H9 (cell line): Measurements from ENCODE around the gene DUSP14. TPM values are rescaled to one million over a fixed set of nuclear protein-coding genes. Genes with fewer than 3 reads are reported as not detected.

Source experiments
- DNase-seq: peaks from one replicate; pipeline ENCODE4 v3.0.0-alpha.2; 2017
- H2AFZ ChIP-seq: one replicate; pipeline ENCODE4 v1.6.1; 2013; ENCODE audit warnings: mild to moderate bottlenecking, low read length, control low read depth, moderate library complexity
- H2AK5ac ChIP-seq: 2 replicates; pipeline ENCODE4 v1.6.1; 2013; ENCODE audit warnings: low read length, control low read depth, mixed read lengths; ENCODE audit not compliant: insufficient read length
- H2BK120ac ChIP-seq: one replicate; pipeline ENCODE4 v1.6.1; 2013; ENCODE audit warnings: low read depth, mild to moderate bottlenecking, low read length, control low read depth, inconsistent platforms; ENCODE audit not compliant: poor library complexity, severe bottlenecking
- H2BK12ac ChIP-seq: 2 replicates; pipeline ENCODE4 v1.6.1; 2013; ENCODE audit warnings: low read length, control low read depth, mixed read lengths, low read depth; ENCODE audit not compliant: insufficient read length
- H2BK15ac ChIP-seq: 2 replicates; pipeline ENCODE4 v1.6.1; 2013; ENCODE audit warnings: low read depth, low read length, control low read depth
- H2BK20ac ChIP-seq: one replicate; pipeline ENCODE4 v1.6.1; 2013; ENCODE audit warnings: low read depth, mild to moderate bottlenecking, low read length, control low read depth, inconsistent platforms; ENCODE audit not compliant: poor library complexity, severe bottlenecking
- H2BK5ac ChIP-seq: 2 replicates; pipeline ENCODE4 v1.6.1; 2013; ENCODE audit warnings: low read length, control low read depth, mixed read lengths; ENCODE audit not compliant: insufficient read length
- H3K14ac ChIP-seq: 2 replicates; pipeline ENCODE4 v1.6.1; 2013; ENCODE audit warnings: low read length, control low read depth; ENCODE audit not compliant: insufficient read depth
- H3K18ac ChIP-seq: 2 replicates; pipeline ENCODE4 v1.6.1; 2013; ENCODE audit warnings: low read depth, mild to moderate bottlenecking, mixed read lengths, low read length, control low read depth; ENCODE audit not compliant: insufficient read length
- H3K23ac ChIP-seq: 2 replicates; pipeline ENCODE4 v1.6.1; 2013; ENCODE audit warnings: low read length, control low read depth, mixed read lengths, low read depth; ENCODE audit not compliant: insufficient read length
- H3K23me2 ChIP-seq: 2 replicates; pipeline ENCODE4 v1.6.1; 2013; ENCODE audit warnings: low read depth, mild to moderate bottlenecking, mixed read lengths, low read length, control low read depth; ENCODE audit not compliant: insufficient read length, poor library complexity, severe bottlenecking
- H3K27ac ChIP-seq: 2 replicates; pipeline ENCODE4 v1.5.1; 2013; ENCODE audit warnings: low read length, control low read depth, mixed read lengths, low read depth; ENCODE audit not compliant: insufficient read length
- H3K27me3 ChIP-seq: 2 replicates; pipeline ENCODE4 v1.6.1; 2013; ENCODE audit warnings: low read length, control low read depth, inconsistent platforms; ENCODE audit not compliant: insufficient read depth
- H3K4ac ChIP-seq: 2 replicates; pipeline ENCODE4 v1.6.1; 2013; ENCODE audit warnings: low read depth, mild to moderate bottlenecking, control low read depth, inconsistent platforms, low read length, moderate library complexity
- H3K4me1 ChIP-seq: 2 replicates; pipeline ENCODE4 v1.6.1; 2013; ENCODE audit warnings: low read length, control low read depth, inconsistent platforms; ENCODE audit not compliant: insufficient read depth
- H3K4me2 ChIP-seq: 2 replicates; pipeline ENCODE4 v1.6.1; 2013; ENCODE audit warnings: low read length, control low read depth, mixed read lengths; ENCODE audit not compliant: insufficient read length, insufficient read depth
- H3K56ac ChIP-seq: 2 replicates; pipeline ENCODE4 v1.6.1; 2013; ENCODE audit warnings: low read depth, mild to moderate bottlenecking, mixed read lengths, low read length, control low read depth; ENCODE audit not compliant: insufficient read length
- H3K79me1 ChIP-seq: 2 replicates; pipeline ENCODE4 v1.6.1; 2013; ENCODE audit warnings: low read depth, mild to moderate bottlenecking, moderate library complexity, low read length, control low read depth, inconsistent platforms; ENCODE audit not compliant: insufficient read depth, poor library complexity, severe bottlenecking
- H3K79me2 ChIP-seq: 2 replicates; pipeline ENCODE4 v1.6.1; 2013; ENCODE audit warnings: low read length, control low read depth, inconsistent platforms; ENCODE audit not compliant: insufficient read depth
- H3K9ac ChIP-seq: 2 replicates; pipeline ENCODE4 v1.6.1; 2013; ENCODE audit warnings: low read length, control low read depth, mixed read lengths; ENCODE audit not compliant: insufficient read length; ENCODE audit errors: extremely low read depth
- H3K9me3 ChIP-seq: one replicate; pipeline ENCODE4 v1.6.1; 2013; ENCODE audit warnings: low read depth, low read length, inconsistent platforms; ENCODE audit not compliant: control insufficient read depth
- H3T11ph ChIP-seq: one replicate; pipeline ENCODE4 v1.6.1; 2013; ENCODE audit warnings: mild to moderate bottlenecking, low read length, control low read depth, inconsistent platforms
- H4K20me1 ChIP-seq: one replicate; pipeline ENCODE4 v1.6.1; 2013; ENCODE audit not compliant: control insufficient read depth, insufficient read length, insufficient read depth
- H4K5ac ChIP-seq: 2 replicates; pipeline ENCODE4 v1.6.1; 2013; ENCODE audit warnings: low read depth, mild to moderate bottlenecking, mixed read lengths, low read length, control low read depth; ENCODE audit not compliant: insufficient read length
- H4K8ac ChIP-seq: replicated peaks from 2 replicates; pipeline ENCODE4 v1.6.1; 2013; ENCODE audit warnings: low read length, control low read depth, mixed read lengths, low read depth; ENCODE audit not compliant: insufficient read length
- H4K91ac ChIP-seq: 2 replicates; pipeline ENCODE4 v1.6.1; 2013; ENCODE audit warnings: low read depth, mild to moderate bottlenecking, moderate library complexity, mixed read lengths, low read length, control low read depth; ENCODE audit not compliant: insufficient read length
- H3K27ac Mint-ChIP-seq, 3 experiments: 2 replicates in 2 of 3; 3 replicates in 1 of 3; pipeline ENCODE4 v1.8.0; 2020 to 2021; ENCODE audit warnings: mixed read lengths in 3 of 3, mild to moderate bottlenecking in 1 of 3, moderate library complexity in 1 of 3
- H3K27me3 Mint-ChIP-seq: 2 replicates; pipeline ENCODE4 v1.8.0; 2021; ENCODE audit warnings: low read depth, mild to moderate bottlenecking, moderate library complexity, mixed read lengths
- H3K36me3 Mint-ChIP-seq, 3 experiments: 2 replicates in 2 of 3; 3 replicates in 1 of 3; pipeline ENCODE4 v1.8.0; 2020 to 2021; ENCODE audit warnings: low read depth in 3 of 3, mixed read lengths in 3 of 3; ENCODE audit not compliant: insufficient read depth in 1 of 3
- H3K4me1 Mint-ChIP-seq, 2 experiments: 2 replicates each; pipeline ENCODE4 v1.8.0; 2020; ENCODE audit warnings: mixed read lengths in 2 of 2
- H3K4me3 Mint-ChIP-seq, 2 experiments: 2 replicates in 1 of 2; 3 replicates in 1 of 2; pipeline ENCODE4 v1.8.0; 2020 to 2021; ENCODE audit warnings: mild to moderate bottlenecking in 2 of 2, mixed read lengths in 2 of 2, moderate library complexity in 1 of 2
- H3K9me3 Mint-ChIP-seq, 2 experiments: 2 replicates in 1 of 2; 3 replicates in 1 of 2; pipeline ENCODE4 v1.8.0; 2020; ENCODE audit warnings: mild to moderate bottlenecking in 2 of 2, mixed read lengths in 2 of 2, moderate library complexity in 1 of 2
- CTCF ChIP-seq: fragments of 200-600 bp; sonication (generic); conservative IDR thresholded peaks from 3 replicates; pipeline ENCODE4 v1.8.0; 2021; ENCODE audit warnings: antibody characterized with exemption, mild to moderate bottlenecking
- WGBS: extraction: QIAGEN DNeasy Blood & Tissue Kit; methylation state at CpG from one replicate; pipeline ENCODE4 v1.1.7; 2013; ENCODE audit warnings: missing lambda C conversion rate, low lambda C conversion rate, mixed read lengths; ENCODE audit not compliant: insufficient read length; ENCODE audit errors: extremely low coverage; 5-methylcytosine and 5-hydroxymethylcytosine counted together
- total RNA-seq: library from RNA; stranded (reverse); gene quantifications from 2 replicates; pipeline ENCODE4 v1.2.1, GENCODE V29; 2021

Gene DUSP14
- total RNA-seq, 1 experiment from 2014 or later, result 21.3 TPM

- Mint-ChIP-seq H3K27me3 (no peaks in the 10 kb centered on the region), H3K4me1 (peaks cover 27% of the 10 kb centered on the region in 2 experiments), H3K4me3 (no peak overlapping the region), H3K27ac (no peak overlapping the region; a peak in 1 of 7 replicates), H3K9me3 (no peaks in the 10 kb centered on the region), H3K36me3 (peaks cover 7 to 35% (median 30%) of the 10 kb centered on the region in 3 experiments; a peak in 6 of 7 replicates)
- Histone ChIP-seq H2AFZ (no peak overlapping the region), H3T11ph (no peak overlapping the region), H3K79me1 (no peaks in the 10 kb centered on the region), H2BK5ac (no peak overlapping the region), H3K9ac (no peak overlapping the region), H2AK5ac (no peak overlapping the region), H4K5ac (no peak overlapping the region), H3K27ac (no peak overlapping the region), H3K4me1 (no peaks in the 10 kb centered on the region), H2BK20ac (no peak overlapping the region), H3K9me3 (no peaks in the 10 kb centered on the region), H3K14ac (no peak overlapping the region), H2BK15ac (no peak overlapping the region), H3K4me2 (no peak overlapping the region), H3K4ac (no peak overlapping the region), H4K91ac (no peak overlapping the region), H2BK120ac (no peak overlapping the region), H3K79me2 (no peaks in the 10 kb centered on the region), H3K18ac (no peak overlapping the region), H3K23ac (no peak overlapping the region), H3K23me2 (no peaks in the 10 kb centered on the region), H4K8ac (no peak overlapping the region), H2BK12ac (no peak overlapping the region), H4K20me1 (no peaks in the 10 kb centered on the region), H3K27me3 (no peaks in the 10 kb centered on the region), H3K56ac (no peak overlapping the region)
- no peak for TF ChIP-seq CTCF
- DNase-seq, result no peak
- WGBS, result no CpG with 5 or more reads among the region's 2 CpGs
These were observed 54.0 kb downstream of the DUSP14 start for GRCh38 chr17:37543637-37544052.
